ENCODE measurements around the gene CNTNAP2.

CNTNAP2 gene

GRCh38 chr7:148204639-148205304 is 2088.2 kb downstream of the CNTNAP2 start:
- no peak for DNase-seq (ENCODE audit: extremely low read depth in 1 of 2, low read depth in 1 of 2)

- DNase-seq (ENCODE audit: extremely low read depth in 1 of 2, low read depth in 1 of 2), result no peak
These were observed 2093.1 kb downstream of the CNTNAP2 start for GRCh38 chr7:148209643-148210190.

- DNase-seq (ENCODE audit: extremely low read depth in 1 of 2, low read depth in 1 of 2), result no peak
These were observed 2094.3 kb downstream of the CNTNAP2 start for GRCh38 chr7:148210804-148211325.

GRCh38 chr7:148211740-148212151 is 2095.1 kb downstream of the CNTNAP2 start:
- no peak for DNase-seq (ENCODE audit: extremely low read depth in 1 of 2, low read depth in 1 of 2)

- DNase-seq (ENCODE audit: extremely low read depth in 1 of 2, low read depth in 1 of 2), result no peak
These were observed 2096.1 kb downstream of the CNTNAP2 start for GRCh38 chr7:148212731-148213130.

GRCh38 chr7:148214101-148214500 is 2097.5 kb downstream of the CNTNAP2 start:
- no peak for DNase-seq (ENCODE audit: extremely low read depth in 1 of 2, low read depth in 1 of 2)

- no peak for DNase-seq (ENCODE audit: extremely low read depth in 1 of 2, low read depth in 1 of 2)
These were observed 2102.0 kb downstream of the CNTNAP2 start for GRCh38 chr7:148218603-148219002.

- DNase-seq (ENCODE audit: extremely low read depth in 1 of 2, low read depth in 1 of 2), result no peak
These were observed 2106.1 kb downstream of the CNTNAP2 start for GRCh38 chr7:148222721-148223120.

GRCh38 chr7:148223160-148223559 is 2106.6 kb downstream of the CNTNAP2 start:
- no peak for DNase-seq (ENCODE audit: extremely low read depth in 1 of 2, low read depth in 1 of 2)

- no peak for DNase-seq (ENCODE audit: extremely low read depth in 1 of 2, low read depth in 1 of 2)
These were observed 2107.1 kb downstream of the CNTNAP2 start for GRCh38 chr7:148223738-148224137.

- DNase-seq (ENCODE audit: extremely low read depth in 1 of 2, low read depth in 1 of 2), result no peak
These were observed 2113.7 kb downstream of the CNTNAP2 start for GRCh38 chr7:148230296-148230695.

GRCh38 chr7:148230883-148231282 is 2114.3 kb downstream of the CNTNAP2 start:
- no peak for DNase-seq (ENCODE audit: extremely low read depth in 1 of 2, low read depth in 1 of 2)

GRCh38 chr7:148232784-148233183 is 2116.2 kb downstream of the CNTNAP2 start:
- no peak for DNase-seq (ENCODE audit: extremely low read depth in 1 of 2, low read depth in 1 of 2)

- DNase-seq (ENCODE audit: extremely low read depth in 1 of 2, low read depth in 1 of 2), result no peak
These were observed 2118.1 kb downstream of the CNTNAP2 start for GRCh38 chr7:148234715-148235114.

- DNase-seq (ENCODE audit: extremely low read depth in 1 of 2, low read depth in 1 of 2), result no peak
These were observed 2122.2 kb downstream of the CNTNAP2 start for GRCh38 chr7:148238761-148239325.

- no peak for DNase-seq (ENCODE audit: extremely low read depth in 1 of 2, low read depth in 1 of 2)
These were observed 2125.2 kb downstream of the CNTNAP2 start for GRCh38 chr7:148241700-148242293.

GRCh38 chr7:148242294-148242821 is 2125.8 kb downstream of the CNTNAP2 start:
- no peak for DNase-seq (ENCODE audit: extremely low read depth in 1 of 2, low read depth in 1 of 2)

- DNase-seq (ENCODE audit: extremely low read depth in 1 of 2, low read depth in 1 of 2), result no peak
These were observed 2128.8 kb downstream of the CNTNAP2 start for GRCh38 chr7:148245381-148245780.

- DNase-seq (ENCODE audit: extremely low read depth in 1 of 2, low read depth in 1 of 2), result no peak
These were observed 2137.0 kb downstream of the CNTNAP2 start for GRCh38 chr7:148253629-148254028.

- DNase-seq (ENCODE audit: extremely low read depth in 1 of 2, low read depth in 1 of 2), result no peak
These were observed 2138.7 kb downstream of the CNTNAP2 start for GRCh38 chr7:148255333-148255732.

GRCh38 chr7:148256433-148256832 is 2139.8 kb downstream of the CNTNAP2 start:
- no peak for DNase-seq (ENCODE audit: extremely low read depth in 1 of 2, low read depth in 1 of 2)

GRCh38 chr7:148260599-148260998 is 2144.0 kb downstream of the CNTNAP2 start:
- no peak for DNase-seq (ENCODE audit: extremely low read depth in 1 of 2, low read depth in 1 of 2)
